Amygdala (tissue), 56 donors: ENCODE data around the gene LST1.

Experiments used
- DNase-seq, 56 donors: peaks; one replicate each; lab custom pipeline; 2025; lab: John Stamatoyannopoulos, UW

LST1 gene

DNA sequence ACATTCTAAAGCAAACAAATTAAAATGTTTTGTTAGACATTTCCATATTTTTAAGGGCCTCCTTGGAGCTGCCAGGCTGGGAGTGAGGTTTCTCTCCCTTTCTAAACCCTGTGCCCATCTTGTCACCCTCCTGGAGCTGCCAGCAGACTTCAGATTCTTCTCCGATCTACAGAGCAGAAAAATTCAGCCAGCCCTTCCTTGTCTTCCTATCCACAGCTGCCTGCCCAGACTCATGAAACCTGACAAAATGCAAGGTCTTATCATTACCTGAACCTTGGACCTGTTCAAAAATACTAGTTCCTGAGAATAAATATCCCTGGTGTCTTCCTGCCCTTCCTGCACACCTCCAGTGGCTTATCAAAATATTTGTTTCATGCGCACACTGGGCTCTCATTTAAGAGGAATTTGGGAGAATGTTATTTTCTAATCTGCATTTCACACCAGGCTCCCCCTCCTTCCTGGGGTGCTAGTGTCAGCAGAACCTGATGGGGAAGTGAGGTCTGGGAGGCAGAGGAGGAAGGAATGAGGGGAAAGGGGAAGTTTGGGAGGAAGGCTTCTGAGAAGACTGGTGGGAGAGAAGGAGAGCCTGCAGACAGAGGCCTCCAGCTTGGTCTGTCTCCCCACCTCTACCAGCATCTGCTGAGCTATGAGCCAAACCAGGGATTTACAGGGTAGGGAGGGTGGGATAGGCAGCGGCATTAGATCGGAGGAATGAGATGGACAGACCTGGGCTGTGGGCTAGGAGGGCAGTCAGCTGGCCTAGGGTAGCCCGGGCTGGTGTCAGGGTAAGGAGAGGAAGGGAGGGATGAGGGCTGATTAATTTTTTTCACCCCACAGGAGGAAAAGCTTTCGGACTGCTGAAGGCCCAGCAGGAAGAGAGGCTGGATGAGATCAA lies 28.9 kb downstream of the LST1 start, which contains the start of gene AIF1:
TSS of gene AIF1 (plus strand) at position 551 of the 895 bp plus-strand sequence. CDS start at position 647, 96 bp downstream.
- peak in 3 of 56 donors; percentile 9 to 19 (median 19) for DNase-seq

DNA sequence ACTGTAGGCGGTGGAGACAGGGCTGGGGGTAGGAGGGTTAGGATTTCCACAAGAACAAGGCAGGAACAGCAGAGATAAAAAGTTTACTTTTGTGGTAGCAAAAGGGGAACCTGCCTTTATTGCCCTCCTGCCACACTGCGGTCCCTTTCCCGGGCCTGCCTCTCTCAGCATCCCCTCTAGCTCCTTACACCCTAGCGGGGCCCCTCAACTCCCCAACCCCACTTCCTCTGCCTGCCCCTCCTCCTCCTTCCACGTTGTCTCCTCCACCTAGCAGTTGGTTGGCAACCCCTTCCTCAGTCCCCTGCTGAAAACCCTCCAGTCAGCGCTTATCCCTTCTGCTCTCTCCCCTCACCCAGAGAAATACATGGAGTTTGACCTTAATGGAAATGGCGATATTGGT lies 29.7 kb downstream of the LST1 start:
- peak in 1 of 56 donors; percentile 9 for DNase-seq

DNA sequence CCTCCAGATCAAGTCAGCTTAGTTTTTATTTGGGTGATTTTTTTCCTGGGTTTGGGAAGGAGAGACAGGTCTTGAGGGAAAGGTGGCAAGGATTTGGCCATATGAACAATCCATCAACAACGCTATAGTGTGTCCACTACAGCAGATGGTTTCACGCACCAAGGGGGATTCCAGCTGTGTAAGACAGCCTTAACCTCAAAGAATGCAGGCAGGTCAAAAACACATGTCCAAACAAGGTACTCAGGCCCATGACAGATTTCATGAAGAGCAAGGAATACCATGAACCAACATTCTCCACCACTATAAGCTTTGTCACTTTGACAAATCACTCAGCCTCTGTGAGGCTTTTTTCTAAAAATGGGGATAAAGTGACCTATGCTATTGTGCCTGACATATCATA lies 30.9 kb downstream of the LST1 start:
- DNase-seq, result no peak

DNA sequence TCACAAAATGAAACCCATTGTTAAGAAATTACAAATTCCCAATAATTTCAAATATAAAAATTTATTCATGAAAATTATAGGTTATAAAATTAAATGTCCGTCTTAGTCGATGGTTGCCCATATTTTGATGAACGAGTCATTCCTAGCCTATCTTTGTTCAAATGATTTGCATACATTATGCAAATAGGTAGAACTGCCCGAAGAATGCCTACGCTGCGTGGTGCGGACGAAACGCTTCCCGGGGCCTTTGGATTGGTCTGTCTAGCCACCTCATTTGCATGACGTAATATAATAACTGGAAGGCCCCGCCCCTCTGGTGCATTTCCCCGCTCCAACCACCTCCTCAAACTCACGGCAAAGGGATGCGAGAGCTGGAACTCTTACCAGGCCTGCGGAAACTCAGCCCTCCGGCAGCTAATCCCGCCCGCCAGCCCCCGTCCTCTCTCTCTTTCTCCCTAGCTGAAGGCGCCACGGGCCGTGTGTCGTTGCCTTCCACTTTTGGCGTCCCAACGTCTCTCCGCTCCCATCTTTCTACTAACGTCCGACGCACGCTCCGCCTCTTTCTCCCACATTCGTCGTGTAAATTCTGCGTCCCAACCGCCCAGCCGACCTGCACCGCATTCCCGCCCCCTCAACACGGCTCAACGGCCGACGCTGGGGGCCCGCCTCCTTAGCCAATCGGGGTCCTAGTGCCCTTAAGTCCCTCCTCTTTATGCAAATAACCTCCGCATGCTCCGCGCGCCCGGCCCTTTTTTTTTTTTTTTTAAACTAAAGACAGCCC lies 33.9 kb downstream of the LST1 start:
- DNase-seq, result peak; percentile 79 to 100 (median 97)

DNA sequence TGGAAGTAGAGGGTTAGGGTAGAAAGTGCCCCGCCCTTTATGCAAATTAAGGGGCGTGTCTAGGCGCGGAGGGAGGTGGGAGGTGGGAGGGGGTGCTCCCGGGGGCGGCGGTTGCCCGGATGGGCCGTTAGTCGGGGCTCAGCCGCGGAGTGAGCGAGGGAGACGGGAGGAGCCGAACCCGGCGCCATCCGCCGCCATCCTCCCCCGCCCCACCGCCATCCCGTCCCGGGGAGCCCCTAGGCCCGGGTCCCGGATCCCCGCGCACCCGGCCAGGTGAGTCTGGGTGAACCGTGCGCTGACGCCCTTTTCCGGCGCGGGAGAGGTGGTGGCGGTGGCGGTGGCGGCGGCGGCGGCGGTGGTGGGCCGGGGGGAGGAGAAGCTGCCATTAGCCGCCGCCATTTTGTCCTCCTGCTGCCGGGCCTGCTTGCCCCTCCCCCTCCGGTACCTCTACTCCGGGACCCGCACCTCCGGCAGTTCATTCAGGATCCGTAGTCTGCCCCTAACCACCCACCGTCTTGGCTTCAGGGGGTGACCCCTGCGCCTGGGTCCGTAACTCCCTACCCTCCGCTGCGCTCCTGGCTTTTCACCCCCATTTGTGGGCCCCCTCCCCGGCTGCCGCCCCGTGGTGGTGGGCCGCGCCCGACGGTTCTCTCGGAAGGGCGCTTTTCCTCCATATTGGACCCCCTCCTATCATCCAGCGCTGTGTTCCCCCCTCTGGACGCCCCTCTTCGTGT lies 34.7 kb downstream of the LST1 start, which contains the start of gene PRRC2A:
TSS of gene PRRC2A (plus strand) at position 130 of the 734 bp plus-strand sequence. CDS start 2,075 bp downstream, outside the sequence.
- DNase-seq, result peak in 44 of 56 donors; percentile 31 to 100 (median 78)

DNA sequence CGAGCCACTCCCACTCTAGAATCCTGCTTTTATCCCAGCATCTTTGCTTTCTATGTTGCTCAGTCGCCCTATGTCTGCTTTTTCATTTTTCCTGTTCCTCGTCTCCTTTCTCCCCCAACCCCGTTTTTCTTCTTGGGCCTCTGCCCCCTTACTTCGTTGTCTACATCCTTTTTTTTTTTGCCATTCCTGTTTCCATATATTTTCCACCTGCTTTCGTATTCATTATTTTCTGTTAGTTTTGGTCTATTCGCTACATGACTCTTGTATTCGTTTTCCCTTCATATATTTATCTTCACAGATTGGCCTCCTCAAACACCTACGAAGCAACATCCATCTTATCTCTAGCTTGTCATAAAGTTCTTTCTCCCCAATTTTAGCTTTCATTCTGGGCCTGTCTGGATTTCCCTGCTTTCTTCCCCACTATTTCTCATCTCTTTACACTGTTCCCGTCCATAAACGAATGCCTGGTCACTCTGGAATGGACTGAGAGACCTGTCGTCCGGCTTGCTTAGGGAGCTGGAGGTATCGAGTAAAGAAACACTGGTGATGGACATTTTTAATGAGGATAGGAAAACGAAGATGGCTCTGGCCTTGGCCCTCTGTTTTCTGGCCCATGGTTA lies 35.4 kb downstream of the LST1 start:
- no peak for DNase-seq

DNA sequence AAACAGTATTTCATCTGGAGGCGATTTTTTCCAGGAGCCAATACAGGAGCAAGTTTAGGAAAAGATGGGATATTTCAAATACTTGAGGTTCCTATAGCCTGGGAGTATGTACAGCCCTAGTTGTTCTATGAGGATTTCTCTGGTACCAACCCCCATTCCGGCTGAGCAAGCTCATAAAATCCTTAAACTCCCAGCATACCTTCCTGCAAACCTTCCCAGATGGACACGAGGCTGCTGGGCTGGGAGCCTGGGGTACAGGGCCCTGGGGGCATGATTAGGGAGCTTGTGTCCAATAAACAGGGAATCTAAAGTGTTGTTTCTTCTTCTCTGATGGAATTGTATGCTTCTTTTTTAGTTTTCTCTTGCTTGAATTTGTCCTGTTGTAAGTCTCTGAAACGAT lies 35.9 kb downstream of the LST1 start:
- no peak for DNase-seq

DNA sequence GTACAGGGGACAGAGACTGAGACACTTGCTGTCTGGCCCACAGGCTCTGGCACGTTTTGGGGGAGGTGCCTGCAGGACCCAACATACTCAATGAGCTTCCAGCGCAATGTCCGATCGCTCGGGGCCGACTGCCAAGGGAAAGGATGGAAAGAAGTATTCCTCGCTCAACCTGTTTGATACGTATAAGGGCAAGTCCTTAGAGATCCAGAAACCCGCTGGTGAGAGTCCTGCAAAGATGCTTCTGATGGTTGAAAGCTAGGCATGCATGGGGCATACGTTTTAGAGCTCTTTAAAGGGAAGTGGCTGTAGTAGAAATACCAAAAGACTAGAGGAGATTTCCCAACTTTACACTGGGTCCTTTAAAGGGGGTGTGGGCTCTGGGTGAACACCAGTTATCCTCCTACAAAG lies 36.6 kb downstream of the LST1 start:
- DNase-seq, result no peak

DNA sequence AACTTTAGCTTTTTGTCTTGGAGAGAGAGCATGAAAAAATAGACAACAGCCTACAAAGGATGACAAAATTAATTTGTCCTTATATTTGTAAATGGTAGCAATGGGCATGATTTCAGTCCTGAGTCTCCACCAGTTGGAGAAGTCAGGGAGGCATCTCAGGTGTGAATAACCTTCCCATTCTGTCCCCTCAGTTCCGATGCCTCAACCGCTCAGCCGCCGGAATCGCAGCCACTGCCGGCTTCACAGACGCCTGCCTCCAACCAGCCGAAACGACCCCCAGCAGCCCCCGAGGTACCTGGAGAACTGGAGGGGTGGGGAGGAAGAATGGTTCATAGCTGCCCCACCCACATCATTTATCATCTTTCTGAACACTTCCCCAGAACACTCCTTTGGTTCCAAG lies 38.0 kb downstream of the LST1 start:
- no peak for DNase-seq

DNA sequence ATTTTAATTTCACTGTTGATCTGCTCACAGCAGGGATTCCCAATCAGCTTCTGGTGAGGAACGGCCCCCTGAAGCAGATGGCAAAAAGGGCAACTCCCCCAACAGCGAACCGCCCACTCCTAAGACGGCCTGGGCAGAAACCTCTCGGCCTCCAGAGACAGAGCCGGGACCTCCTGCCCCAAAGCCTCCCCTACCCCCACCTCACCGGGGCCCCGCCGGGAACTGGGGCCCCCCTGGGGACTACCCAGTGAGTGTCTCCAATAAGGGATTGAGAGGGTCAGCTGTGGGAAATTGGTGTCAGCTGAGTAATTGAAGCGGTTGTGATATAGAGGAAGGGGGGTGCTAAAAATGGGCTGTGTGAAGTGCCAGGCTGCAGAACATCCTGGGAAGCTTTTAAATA lies 40.9 kb downstream of the LST1 start:
- no peak for DNase-seq

DNA sequence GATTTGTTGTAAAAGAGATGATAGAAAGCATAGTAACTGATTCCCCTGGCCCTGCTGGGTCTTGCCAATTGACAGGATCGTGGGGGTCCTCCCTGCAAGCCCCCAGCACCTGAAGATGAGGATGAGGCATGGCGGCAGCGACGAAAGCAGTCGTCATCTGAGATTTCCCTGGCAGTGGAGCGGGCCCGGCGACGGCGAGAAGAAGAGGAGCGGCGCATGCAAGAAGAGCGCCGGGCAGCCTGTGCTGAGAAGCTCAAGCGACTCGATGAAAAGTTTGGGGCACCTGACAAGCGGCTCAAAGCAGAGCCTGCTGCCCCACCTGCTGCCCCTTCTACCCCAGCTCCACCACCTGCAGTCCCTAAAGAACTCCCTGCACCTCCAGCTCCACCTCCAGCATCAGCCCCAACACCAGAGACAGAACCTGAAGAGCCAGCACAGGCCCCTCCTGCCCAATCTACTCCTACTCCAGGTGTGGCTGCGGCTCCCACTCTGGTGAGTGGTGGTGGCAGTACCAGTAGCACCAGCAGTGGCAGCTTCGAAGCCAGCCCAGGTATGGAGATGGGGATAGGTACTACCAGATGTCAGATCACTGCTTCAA lies 41.7 kb downstream of the LST1 start:
- no peak for DNase-seq

DNA sequence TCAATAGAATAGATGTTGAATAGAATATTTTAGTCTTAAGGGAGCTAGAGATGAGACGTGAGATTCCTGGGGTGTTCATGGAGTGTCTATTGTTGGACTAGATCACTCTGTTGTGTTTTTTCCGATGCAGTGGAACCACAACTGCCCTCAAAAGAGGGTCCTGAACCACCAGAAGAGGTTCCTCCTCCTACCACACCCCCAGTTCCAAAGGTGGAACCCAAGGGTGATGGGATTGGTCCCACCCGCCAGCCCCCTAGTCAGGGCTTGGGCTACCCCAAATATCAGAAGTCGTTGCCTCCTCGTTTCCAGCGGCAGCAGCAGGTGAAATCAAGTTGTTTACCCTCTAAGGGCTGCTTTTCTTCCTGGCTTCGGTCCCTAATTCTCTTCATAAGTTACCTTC lies 42.9 kb downstream of the LST1 start:
- no peak for DNase-seq

DNA sequence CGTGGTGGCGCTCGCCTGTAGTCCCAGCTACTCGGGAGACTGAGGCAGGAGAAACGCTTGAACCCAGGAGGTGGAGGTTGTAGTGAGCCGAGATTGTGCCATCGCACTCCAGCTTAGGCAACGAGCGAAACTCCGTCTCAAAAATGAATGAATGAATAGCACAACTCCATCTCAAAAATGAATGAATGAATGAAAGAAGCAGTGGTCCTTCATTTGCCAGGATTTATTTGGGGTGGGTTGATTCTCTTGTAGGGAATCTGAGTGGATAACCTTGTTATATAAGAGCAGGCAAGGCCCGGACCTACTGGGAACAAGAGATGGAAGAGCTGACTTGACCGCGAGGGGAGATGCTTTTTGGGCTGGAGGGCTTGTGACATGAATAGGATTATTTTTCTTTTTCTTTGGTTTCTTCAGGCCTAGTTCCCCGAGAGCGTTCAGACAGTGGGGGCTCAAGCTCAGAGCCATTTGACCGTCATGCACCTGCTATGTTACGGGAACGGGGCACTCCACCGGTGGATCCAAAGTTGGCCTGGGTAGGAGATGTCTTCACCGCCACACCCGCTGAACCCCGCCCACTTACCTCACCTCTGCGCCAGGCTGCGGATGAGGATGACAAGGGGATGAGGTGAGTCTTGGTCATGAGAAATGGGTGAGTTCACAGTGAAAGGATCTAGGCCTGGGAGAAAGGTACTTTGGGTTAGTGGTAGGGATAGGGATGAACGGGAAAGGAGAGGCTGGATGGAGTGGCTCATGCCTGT lies 44.3 kb downstream of the LST1 start:
- DNase-seq, result no peak

DNA sequence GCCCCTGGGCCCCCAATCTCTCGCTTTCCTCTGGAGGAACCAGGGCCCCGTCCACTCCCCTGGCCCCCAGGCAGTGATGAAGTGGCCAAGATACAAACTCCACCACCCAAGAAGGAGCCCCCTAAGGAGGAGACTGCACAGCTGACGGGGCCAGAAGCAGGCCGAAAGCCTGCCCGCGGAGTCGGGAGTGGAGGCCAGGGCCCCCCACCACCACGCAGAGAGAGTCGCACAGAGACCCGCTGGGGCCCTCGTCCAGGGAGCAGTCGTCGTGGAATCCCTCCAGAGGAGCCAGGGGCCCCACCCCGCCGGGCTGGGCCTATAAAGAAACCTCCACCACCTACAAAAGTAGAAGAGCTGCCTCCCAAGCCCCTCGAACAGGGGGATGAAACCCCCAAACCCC lies 45.1 kb downstream of the LST1 start:
- no peak for DNase-seq

DNA sequence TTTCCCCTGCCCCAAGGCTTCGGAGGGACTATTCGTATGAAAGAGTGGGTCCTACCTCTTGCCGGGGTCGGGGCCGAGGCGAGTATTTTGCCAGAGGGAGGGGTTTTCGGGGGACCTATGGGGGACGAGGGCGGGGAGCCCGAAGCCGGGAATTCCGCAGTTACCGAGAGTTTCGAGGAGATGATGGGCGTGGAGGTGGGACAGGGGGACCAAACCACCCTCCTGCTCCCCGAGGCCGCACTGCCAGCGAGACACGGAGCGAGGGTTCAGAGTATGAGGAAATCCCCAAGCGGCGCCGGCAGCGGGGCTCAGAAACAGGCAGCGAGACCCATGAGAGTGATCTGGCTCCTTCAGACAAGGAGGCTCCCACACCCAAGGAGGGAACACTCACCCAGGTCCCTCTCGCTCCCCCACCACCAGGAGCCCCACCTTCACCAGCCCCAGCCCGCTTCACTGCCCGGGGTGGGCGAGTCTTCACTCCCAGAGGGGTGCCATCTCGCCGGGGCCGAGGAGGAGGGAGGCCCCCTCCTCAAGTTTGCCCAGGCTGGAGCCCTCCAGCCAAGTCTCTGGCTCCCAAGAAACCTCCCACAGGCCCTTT lies 45.7 kb downstream of the LST1 start:
- DNase-seq, result no peak

DNA sequence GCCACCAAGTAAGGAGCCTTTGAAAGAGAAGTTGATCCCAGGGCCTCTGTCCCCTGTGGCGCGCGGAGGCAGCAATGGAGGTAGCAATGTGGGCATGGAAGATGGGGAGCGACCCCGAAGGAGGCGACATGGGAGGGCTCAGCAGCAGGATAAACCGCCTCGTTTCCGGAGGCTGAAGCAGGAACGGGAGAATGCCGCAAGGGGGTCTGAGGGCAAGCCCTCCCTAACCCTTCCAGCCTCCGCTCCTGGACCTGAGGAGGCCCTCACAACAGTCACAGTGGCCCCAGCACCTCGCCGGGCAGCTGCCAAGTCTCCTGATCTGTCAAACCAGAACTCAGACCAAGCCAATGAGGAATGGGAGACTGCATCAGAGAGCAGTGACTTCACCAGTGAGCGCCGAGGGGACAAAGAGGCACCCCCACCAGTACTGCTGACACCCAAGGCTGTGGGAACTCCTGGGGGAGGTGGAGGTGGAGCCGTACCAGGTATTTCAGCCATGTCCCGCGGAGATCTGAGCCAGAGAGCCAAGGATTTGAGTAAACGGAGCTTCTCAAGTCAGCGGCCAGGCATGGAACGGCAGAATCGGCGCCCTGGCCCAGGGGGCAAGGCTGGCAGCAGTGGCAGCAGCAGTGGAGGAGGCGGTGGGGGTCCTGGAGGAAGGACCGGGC lies 46.3 kb downstream of the LST1 start:
- no peak for DNase-seq

DNA sequence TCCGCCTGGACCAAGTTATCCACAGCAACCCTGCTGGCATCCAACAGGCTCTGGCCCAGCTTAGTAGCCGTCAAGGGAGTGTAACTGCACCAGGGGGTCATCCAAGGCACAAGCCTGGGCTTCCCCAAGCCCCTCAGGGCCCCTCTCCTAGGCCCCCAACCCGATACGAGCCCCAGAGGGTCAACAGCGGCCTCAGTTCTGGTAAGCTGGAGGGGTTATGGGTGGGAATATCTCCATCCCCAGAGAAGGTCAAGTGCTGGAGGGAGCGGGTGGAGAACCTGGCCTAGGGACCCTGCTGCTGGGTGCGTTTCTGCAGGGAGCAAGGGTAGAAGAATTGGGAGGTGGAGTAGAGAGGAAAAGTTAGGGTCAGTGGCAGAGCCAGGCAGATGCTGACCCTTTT lies 47.4 kb downstream of the LST1 start:
- no peak for DNase-seq

DNA sequence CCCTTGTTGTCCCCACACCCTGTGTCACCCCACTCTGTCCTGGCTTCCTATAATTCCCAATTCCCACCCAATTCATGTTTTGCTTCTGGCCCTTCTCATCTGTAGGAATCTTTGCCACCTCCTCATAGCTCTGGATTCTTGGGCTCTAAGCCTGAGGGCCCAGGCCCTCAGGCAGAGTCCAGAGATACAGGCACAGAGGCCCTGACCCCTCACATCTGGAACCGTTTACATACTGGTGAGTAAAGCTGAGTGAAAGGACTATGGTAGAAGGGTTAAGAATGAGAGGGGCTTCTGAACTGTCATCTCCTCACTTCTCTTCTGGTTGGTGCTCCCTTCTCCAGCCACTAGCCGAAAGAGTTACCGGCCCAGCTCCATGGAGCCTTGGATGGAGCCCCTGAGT lies 48.1 kb downstream of the LST1 start:
- DNase-seq, result no peak
